Ovary (tissue), 9 donors: ENCODE results near the gene OR2H1. TPM values are rescaled to one million over a fixed set of nuclear protein-coding genes. Genes with fewer than 3 reads are reported as not detected.

Experiments
- DNase-seq, 5 donors: peaks; one replicate each; pipeline ENCODE4 v3.0.0-alpha.2; 2019 to 2020
- H3K27ac ChIP-seq, 2 donors: fragments of 200-600 bp; one replicate each; pipeline versions ENCODE4 v1.5.1 to v1.8.0; 2019 to 2022
- H3K27me3 ChIP-seq: fragments of 200-600 bp; one replicate; pipeline ENCODE4 v1.8.0; 2022
- H3K36me3 ChIP-seq: fragments of 200-600 bp; sonication (generic); one replicate; pipeline ENCODE4 v1.5.1; 2019
- H3K4me1 ChIP-seq: one replicate; pipeline ENCODE4 v1.8.1; 2013; ENCODE audit warnings: mild to moderate bottlenecking, moderate library complexity; ENCODE audit not compliant: insufficient read depth
- H3K4me3 ChIP-seq: fragments of 200-600 bp; sonication (generic); one replicate; pipeline ENCODE4 v1.5.1; 2017
- H3K9me3 ChIP-seq, 2 donors: fragments of 200-600 bp in 1 of 2; sonication (generic) in 1 of 2; one replicate each; pipeline versions ENCODE4 v1.5.1 to v1.8.1; 2013 to 2019; ENCODE audit warnings: mild to moderate bottlenecking in 1 of 2, moderate library complexity in 1 of 2
- CTCF ChIP-seq, 3 donors: fragments of 450-650 bp in 2 of 3; fragments of 200-600 bp in 1 of 3; IDR thresholded peaks; one replicate each; pipeline versions ENCODE4 v1.5.1 to v1.8.0; 2016 to 2022; ENCODE audit warnings: antibody characterized with exemption in 3 of 3, mild to moderate bottlenecking in 1 of 3
- EP300 ChIP-seq: sonication (generic); formaldehyde crosslinking; IDR thresholded peaks from one replicate; pipeline ENCODE4 v1.6.1; 2017; ENCODE audit warnings: antibody characterized with exemption
- POLR2A ChIP-seq: fragments of 450-650 bp; IDR thresholded peaks from one replicate; pipeline ENCODE4 v1.6.1; 2017; ENCODE audit warnings: antibody characterized with exemption, mild to moderate bottlenecking, moderate library complexity
- WGBS, 3 donors: extraction: QIAGEN DNeasy Blood & Tissue Kit in 1 of 3; methylation state at CpG; one replicate each; pipeline versions ENCODE4 v1.1.5 to v1.1.7; 2013 to 2017; 5-methylcytosine and 5-hydroxymethylcytosine counted together
- intact Hi-C, 4 donors: fragments of 100-400 bp; cut with DNase I; formaldehyde crosslinking; loops; one replicate each; pipeline versions ENCODE4 v1.11.0 to v1.15.1; 2022 to 2023
- polyA plus RNA-seq, 2 donors: library from polyadenylated mRNA; stranded (reverse); fragments of 200-250 nt in 1 of 2; fragments of 350-450 nt in 1 of 2; fragmentation: Illumina TruSeq in 1 of 2; extraction: RNeasy Lipid Tissue Mini Kit (QIAGEN cat#74804) in 1 of 2; gene quantifications; one replicate each; pipeline ENCODE4 v1.2.3, GENCODE V29; 2013 to 2014
- total RNA-seq, 7 donors: library from RNA; depleted of rRNA in 2 of 7; stranded (reverse); fragments of >200 nt in 2 of 7; fragmentation: NEBNext Ultra II Directional in 3 of 7; extraction: Animal tissue kit (Norgen Biotek cat#: 25700) in 3 of 7; gene quantifications; one replicate each; pipeline versions ENCODE4 v1.1.0 to v1.2.4, GENCODE V29; 2016 to 2023
- donor health status: DM: no; HTN: no; CAD: no; lungs with moderate emphysema.
- donor health status: DM: no; HTN: no; CAD: no.
- donor health status: Bipolar disorder and iron deficiency.
- donor health status: DM: yes; HTN: yes; CAD: no.
- donor health status: DM: no; HTN: no; CAD: no.
- donor health status: DM: yes; HTN: yes; CAD: no.

Gene OR2H1
- total and polyA plus RNA-seq, 9 donors, result not detected

GRCh38 chr6:29493261-29493660 lies 36.3 kb downstream of the OR2H1 start:
- no peaks in the 10 kb centered on the region for H3K4me1 ChIP-seq
- no peaks in the 10 kb centered on the region for H3K36me3 ChIP-seq
- no peak for TF ChIP-seq POLR2A
- TF ChIP-seq CTCF (IDR thresholded peaks at IDR 0.05), result no peak
- no peak for TF ChIP-seq EP300
- no peaks in the 10 kb centered on the region for H3K27me3 ChIP-seq
- no peaks in the 10 kb centered on the region for H3K9me3 ChIP-seq
- H3K27ac ChIP-seq, result no peak overlapping the region
- no peak overlapping the region for H3K4me3 ChIP-seq
- 63 to 71% (median 65%) methylated on average over 2 of the region's 2 CpGs for WGBS, 3 donors
- intact Hi-C loops, result no loop called here
- no peak for DNase-seq

- H3K9me3 ChIP-seq, result no peaks in the 10 kb centered on the region
- no peaks in the 10 kb centered on the region for H3K4me1 ChIP-seq
- no peak for TF ChIP-seq EP300
- no peak for TF ChIP-seq CTCF (IDR thresholded peaks at IDR 0.05)
- no peak for TF ChIP-seq POLR2A
- H3K27ac ChIP-seq, result no peak overlapping the region
- no peak for DNase-seq
- H3K4me3 ChIP-seq, result no peak overlapping the region
- intact Hi-C loops, result no loop called here
- H3K27me3 ChIP-seq, result no peaks in the 10 kb centered on the region
- H3K36me3 ChIP-seq, result no peaks in the 10 kb centered on the region
- WGBS, 3 donors, result 44 to 53% (median 52%) methylated on average over 2 of the region's 2 CpGs
Measured at GRCh38 chr6:29494131-29494530, 37.2 kb downstream of the OR2H1 start.

- no peaks in the 10 kb centered on the region for H3K4me1 ChIP-seq
- no peaks in the 10 kb centered on the region for H3K36me3 ChIP-seq
- H3K27ac ChIP-seq, result no peak overlapping the region
- TF ChIP-seq EP300, result no peak
- TF ChIP-seq POLR2A, result no peak
- no peak for TF ChIP-seq CTCF (IDR thresholded peaks at IDR 0.05)
- H3K9me3 ChIP-seq, result no peaks in the 10 kb centered on the region
- no peak overlapping the region for H3K4me3 ChIP-seq
- H3K27me3 ChIP-seq, result no peaks in the 10 kb centered on the region
- DNase-seq, result no peak
- 49 to 62% (median 52%) methylated on average over 4 of the region's 4 CpGs for WGBS, 3 donors
- intact Hi-C loops, result no loop called here
Measured at GRCh38 chr6:29495571-29495970, 38.6 kb downstream of the OR2H1 start.

GRCh38 chr6:29496961-29497360 lies 40.0 kb downstream of the OR2H1 start:
- H3K36me3 ChIP-seq, result no peaks in the 10 kb centered on the region
- H3K27ac ChIP-seq, result no peak overlapping the region
- H3K27me3 ChIP-seq, result no peaks in the 10 kb centered on the region
- WGBS, 3 donors, result 72 to 78% (median 72%) methylated on average over 4 of the region's 4 CpGs
- H3K4me3 ChIP-seq, result no peak overlapping the region
- no peak for TF ChIP-seq POLR2A
- no peak for TF ChIP-seq CTCF (IDR thresholded peaks at IDR 0.05)
- TF ChIP-seq EP300, result no peak
- no peak for DNase-seq
- no peaks in the 10 kb centered on the region for H3K4me1 ChIP-seq
- intact Hi-C loops, result no loop called here
- no peaks in the 10 kb centered on the region for H3K9me3 ChIP-seq

GRCh38 chr6:29499704-29500103 lies 42.7 kb downstream of the OR2H1 start:
- Histone ChIP-seq H3K36me3 (no peaks in the 10 kb centered on the region), H3K4me3 (no peak overlapping the region), H3K9me3 (no peaks in the 10 kb centered on the region), H3K4me1 (no peaks in the 10 kb centered on the region), H3K27me3 (no peaks in the 10 kb centered on the region), H3K27ac (no peak overlapping the region)
- TF ChIP-seq POLR2A, result no peak
- no peak for TF ChIP-seq EP300
- TF ChIP-seq CTCF (IDR thresholded peaks at IDR 0.05), result no peak
- intact Hi-C loops, result no loop called here
- 75 to 79% (median 77%) methylated on average over 5 of the region's 5 CpGs for WGBS, 3 donors
- DNase-seq, result no peak
